ENCODE data around the gene CIDEB.

- TF ChIP-seq CTCF (IDR thresholded peaks at IDR 0.05) (no peak), POLR2A (IDR thresholded peaks at IDR 0.05) (no peak)
Measured at GRCh38 chr14:24278424-24278823, 29.4 kb downstream of the CIDEB start.

Data from Peyer's patch (tissue), 4 donors.